ENCODE data around the gene TMEM178B. TPM values are rescaled to one million over a fixed set of nuclear protein-coding genes. Genes with fewer than 3 reads are reported as not detected.
"Not testable (repeated sequence)": the region's sequence is repeated elsewhere in the genome, so short reads cannot be mapped to it uniquely, and the experiment has no call there.

TMEM178B gene
- total RNA-seq, 1 experiment from 2014 or later = not detected

DNA sequence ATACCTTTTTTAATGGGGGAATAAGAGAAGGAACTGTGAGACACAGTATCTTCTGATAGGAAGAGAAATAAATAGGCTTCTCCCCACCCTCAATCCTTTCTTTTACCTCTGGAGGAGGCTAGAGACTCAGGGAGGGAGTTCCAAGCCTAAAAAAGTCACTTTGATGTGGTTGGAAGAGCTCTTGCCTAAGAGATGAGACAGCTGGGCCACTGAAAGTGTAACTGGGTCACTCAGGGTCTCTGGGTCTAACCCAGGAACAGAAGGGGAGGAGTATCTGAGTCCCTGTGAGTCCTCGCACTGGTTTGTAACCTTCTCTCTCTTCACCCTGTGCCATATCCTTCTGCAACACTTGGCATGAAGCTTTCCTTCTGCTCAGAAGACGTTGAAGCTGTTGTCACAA, 254.4 kb downstream of the TMEM178B start:
- Mint-ChIP-seq H3K27ac (ENCODE audit: low read depth, unreplicated experiment) (no peak overlapping the region), H3K9me3 (ENCODE audit: unreplicated experiment) (peaks cover 11% of the 10 kb centered on the region), H3K36me3 (ENCODE audit: insufficient read depth, unreplicated experiment) (no peaks in the 10 kb centered on the region), H3K4me1 (ENCODE audit: insufficient read depth, unreplicated experiment) (no peaks in the 10 kb centered on the region), H3K4me3 (ENCODE audit: unreplicated experiment) (no peak overlapping the region), H3K27me3 (ENCODE audit: insufficient read depth, unreplicated experiment) (no peaks in the 10 kb centered on the region)
- ChIA-PET POLR2A (no interaction called here), CTCF (interaction anchor here (0.6 to 0.7 kb wide), 4 partner anchors 9 to 1608 kb away, joined by 3 read pairs; no protein-coding TSS in a partner anchor)
- intact Hi-C loops (cut with micrococcal nuclease) = no loop called here
- TF ChIP-seq, protein P1, sequence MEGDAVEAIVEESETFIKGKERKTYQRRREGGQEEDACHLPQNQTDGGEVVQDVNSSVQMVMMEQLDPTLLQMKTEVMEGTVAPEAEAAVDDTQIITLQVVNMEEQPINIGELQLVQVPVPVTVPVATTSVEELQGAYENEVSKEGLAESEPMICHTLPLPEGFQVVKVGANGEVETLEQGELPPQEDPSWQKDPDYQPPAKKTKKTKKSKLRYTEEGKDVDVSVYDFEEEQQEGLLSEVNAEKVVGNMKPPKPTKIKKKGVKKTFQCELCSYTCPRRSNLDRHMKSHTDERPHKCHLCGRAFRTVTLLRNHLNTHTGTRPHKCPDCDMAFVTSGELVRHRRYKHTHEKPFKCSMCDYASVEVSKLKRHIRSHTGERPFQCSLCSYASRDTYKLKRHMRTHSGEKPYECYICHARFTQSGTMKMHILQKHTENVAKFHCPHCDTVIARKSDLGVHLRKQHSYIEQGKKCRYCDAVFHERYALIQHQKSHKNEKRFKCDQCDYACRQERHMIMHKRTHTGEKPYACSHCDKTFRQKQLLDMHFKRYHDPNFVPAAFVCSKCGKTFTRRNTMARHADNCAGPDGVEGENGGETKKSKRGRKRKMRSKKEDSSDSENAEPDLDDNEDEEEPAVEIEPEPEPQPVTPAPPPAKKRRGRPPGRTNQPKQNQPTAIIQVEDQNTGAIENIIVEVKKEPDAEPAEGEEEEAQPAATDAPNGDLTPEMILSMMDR (IDR thresholded peaks at IDR 0.05; ENCODE audit: unreplicated experiment) = no peak
- DNase-seq (ENCODE audit: unreplicated experiment) = no peak
- BruUV-seq (replicated peaks) = no TSS peak

DNA sequence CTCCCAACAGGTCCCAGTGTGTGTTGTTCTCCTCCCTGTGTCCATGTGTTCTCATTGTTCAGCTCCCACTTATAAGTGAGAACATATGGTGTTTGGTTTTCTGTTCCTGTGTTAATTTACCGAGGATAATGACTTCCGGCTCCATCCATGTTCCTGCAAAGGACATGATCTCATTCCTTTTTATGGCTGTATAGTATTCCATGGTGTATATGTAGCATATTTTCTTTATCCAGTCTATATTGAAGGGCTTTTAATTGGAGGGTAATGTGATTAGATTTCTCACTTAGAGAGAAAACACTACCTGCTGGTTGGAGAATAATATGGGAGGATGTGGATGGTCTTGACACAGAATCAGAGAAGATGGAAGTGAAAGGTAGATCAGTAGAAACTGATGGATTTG, 256.4 kb downstream of the TMEM178B start:
- H3K9me3 Mint-ChIP-seq (ENCODE audit: unreplicated experiment); DNase-seq (ENCODE audit: unreplicated experiment); intact Hi-C loops (cut with micrococcal nuclease); H3K27ac Mint-ChIP-seq (ENCODE audit: low read depth, unreplicated experiment); H3K4me1 Mint-ChIP-seq (ENCODE audit: insufficient read depth, unreplicated experiment); H3K4me3 Mint-ChIP-seq (ENCODE audit: unreplicated experiment); BruUV-seq (replicated peaks); POLR2A ChIA-PET; H3K27me3 Mint-ChIP-seq (ENCODE audit: insufficient read depth, unreplicated experiment); H3K36me3 Mint-ChIP-seq (ENCODE audit: insufficient read depth, unreplicated experiment): not testable (repeated sequence)
- CTCF ChIA-PET = interaction anchor here (0.7 kb wide), 1 partner anchor 191 kb away, joined by 3 read pairs; no protein-coding TSS in a partner anchor

DNA sequence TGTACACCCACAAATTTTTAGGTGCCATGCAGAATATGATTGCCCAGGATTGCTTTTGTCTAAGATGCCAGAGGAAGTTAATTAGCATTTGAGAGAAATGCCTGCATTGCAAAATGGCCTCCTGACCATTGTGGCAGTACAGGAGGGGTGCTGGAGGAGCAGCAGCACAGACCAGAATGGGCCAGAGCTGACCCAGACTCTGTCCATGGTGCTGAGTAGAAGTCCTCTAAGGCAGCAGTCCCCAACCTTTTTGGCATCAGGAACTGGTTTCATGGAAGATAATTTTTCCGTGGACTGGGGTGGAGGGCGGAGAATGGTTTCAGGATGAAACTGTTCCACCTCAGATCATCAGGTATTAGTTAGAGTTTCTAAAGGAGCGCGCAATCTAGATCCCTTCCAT, 259.6 kb downstream of the TMEM178B start:
- intact Hi-C loops (cut with micrococcal nuclease) = no loop called here
- TF ChIP-seq, protein P1 (IDR thresholded peaks at IDR 0.05; ENCODE audit: unreplicated experiment) = no peak
- H3K4me1 Mint-ChIP-seq (ENCODE audit: insufficient read depth, unreplicated experiment) = no peaks in the 10 kb centered on the region
- no peaks in the 10 kb centered on the region for H3K27me3 Mint-ChIP-seq (ENCODE audit: insufficient read depth, unreplicated experiment)
- POLR2A ChIA-PET = no interaction called here
- H3K27ac Mint-ChIP-seq (ENCODE audit: low read depth, unreplicated experiment) = no peak overlapping the region
- no peaks in the 10 kb centered on the region for H3K36me3 Mint-ChIP-seq (ENCODE audit: insufficient read depth, unreplicated experiment)
- peaks cover under 1% of the 10 kb centered on the region for H3K9me3 Mint-ChIP-seq (ENCODE audit: unreplicated experiment)
- CTCF ChIA-PET = no interaction called here
- H3K4me3 Mint-ChIP-seq (ENCODE audit: unreplicated experiment) = no peak overlapping the region
- no TSS peak for BruUV-seq (replicated peaks)
- peak; percentile 28 for DNase-seq (ENCODE audit: unreplicated experiment)

DNA sequence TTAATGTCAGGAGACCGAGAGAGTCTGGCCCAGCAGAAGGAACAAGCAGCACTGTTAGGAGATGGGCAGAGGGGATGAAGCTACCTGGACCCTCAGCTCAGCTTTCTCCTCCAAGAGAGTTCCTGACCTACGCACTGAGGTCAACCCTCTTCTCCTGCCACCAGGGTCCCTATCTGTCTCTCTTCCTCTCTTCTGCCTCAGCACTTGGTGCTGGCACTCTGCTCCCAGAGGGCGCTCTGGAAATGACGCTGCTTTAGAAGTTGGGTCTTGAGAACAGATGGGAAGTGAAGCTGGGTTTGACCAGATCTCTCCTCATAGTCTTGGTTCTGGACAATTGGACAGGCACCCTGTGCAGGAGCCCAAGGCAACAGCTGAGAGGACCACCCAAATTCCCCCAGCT, 261.3 kb downstream of the TMEM178B start:
- Mint-ChIP-seq H3K36me3 (ENCODE audit: insufficient read depth, unreplicated experiment) (no peaks in the 10 kb centered on the region), H3K27ac (ENCODE audit: low read depth, unreplicated experiment) (no peak overlapping the region), H3K9me3 (ENCODE audit: unreplicated experiment) (peaks cover 15% of the 10 kb centered on the region), H3K4me3 (ENCODE audit: unreplicated experiment) (no peak overlapping the region), H3K4me1 (ENCODE audit: insufficient read depth, unreplicated experiment) (no peaks in the 10 kb centered on the region), H3K27me3 (ENCODE audit: insufficient read depth, unreplicated experiment) (no peaks in the 10 kb centered on the region)
- no TSS peak for BruUV-seq (replicated peaks)
- intact Hi-C loops (cut with micrococcal nuclease) = no loop called here
- no peak for DNase-seq (ENCODE audit: unreplicated experiment)
- ChIA-PET POLR2A (no interaction called here), CTCF (no interaction called here)
- TF ChIP-seq, protein P1 (IDR thresholded peaks at IDR 0.05; ENCODE audit: unreplicated experiment) = no peak

DNA sequence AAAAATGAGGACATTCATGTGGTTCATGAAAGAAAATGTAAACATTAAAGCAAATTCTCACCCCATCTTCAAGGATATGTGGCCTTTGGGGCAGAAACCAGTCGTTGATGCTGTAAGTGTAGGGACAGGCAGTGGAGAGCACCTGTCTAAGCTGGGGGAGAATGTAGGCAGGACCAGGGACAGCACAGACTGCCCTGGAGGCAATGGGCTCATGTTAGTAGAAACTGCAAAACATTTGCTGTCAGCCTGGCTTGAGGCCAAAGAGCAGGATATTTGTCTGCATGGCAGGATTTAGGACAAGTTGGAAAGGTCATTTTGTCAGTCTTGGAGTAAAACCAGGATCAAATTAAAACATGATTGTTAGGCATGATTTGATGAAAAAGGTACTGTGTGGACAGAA, 265.7 kb downstream of the TMEM178B start:
- H3K36me3 Mint-ChIP-seq (ENCODE audit: insufficient read depth, unreplicated experiment) = no peaks in the 10 kb centered on the region
- H3K9me3 Mint-ChIP-seq (ENCODE audit: unreplicated experiment) = peaks cover 15% of the 10 kb centered on the region
- H3K27me3 Mint-ChIP-seq (ENCODE audit: insufficient read depth, unreplicated experiment) = no peaks in the 10 kb centered on the region
- no peaks in the 10 kb centered on the region for H3K4me1 Mint-ChIP-seq (ENCODE audit: insufficient read depth, unreplicated experiment)
- POLR2A ChIA-PET = no interaction called here
- H3K4me3 Mint-ChIP-seq (ENCODE audit: unreplicated experiment) = no peak overlapping the region
- H3K27ac Mint-ChIP-seq (ENCODE audit: low read depth, unreplicated experiment) = no peak overlapping the region
- no TSS peak for BruUV-seq (replicated peaks)
- peak; percentile 18 for DNase-seq (ENCODE audit: unreplicated experiment)
- TF ChIP-seq, protein P1 (IDR thresholded peaks at IDR 0.05; ENCODE audit: unreplicated experiment) = no peak
- intact Hi-C loops (cut with micrococcal nuclease) = no loop called here
- CTCF ChIA-PET = interaction anchor here (1.0 kb wide), 1 partner anchor 194 kb away, joined by 3 read pairs; no protein-coding TSS in a partner anchor
